H1 (cell line): Measurements from ENCODE around the gene PRICKLE3. TPM values are rescaled to one million over a fixed set of nuclear protein-coding genes. Genes with fewer than 3 reads are reported as not detected.

ENCODE experiments used
- CTCF ChIA-PET: fragments of 300-600 bp; sonication (Branson Sonifier 250); formaldehyde crosslinking; loops from one replicate; lab custom pipeline; 2021; ENCODE audit not compliant: partially characterized antibody; lab: Charles Lee
- POLR2A ChIA-PET: fragments of 300-600 bp; sonication (Branson Sonifier 250); formaldehyde crosslinking; loops from one replicate; lab custom pipeline; 2021; ENCODE audit warnings: inconsistent platforms; ENCODE audit not compliant: partially characterized antibody; lab: Charles Lee
- DNase-seq, 2 experiments: peaks; one replicate each; pipeline versions ENCODE4 v3.0.0 to v3.0.0-alpha.2; 2010 to 2022; ENCODE audit warnings: low spot score in 2 of 2, low read depth in 1 of 2, mixed read lengths in 1 of 2
- FAIRE-seq: peaks from 2 replicates; lab custom pipeline; 2011; peaks lifted over from hg19 to GRCh38; lab: Jason Lieb, UNC
- H2AFZ ChIP-seq: 2 replicates; pipeline ENCODE4 v1.8.1; 2012; ENCODE audit warnings: low read length, inconsistent platforms
- H2AK5ac ChIP-seq: 2 replicates; pipeline ENCODE4 v1.6.1; 2013; ENCODE audit warnings: low read depth, low read length
- H2BK120ac ChIP-seq: replicated peaks from 2 replicates; pipeline ENCODE3; 2013; ENCODE audit warnings: low read depth, low read length, inconsistent platforms
- H2BK12ac ChIP-seq: 2 replicates; pipeline ENCODE4 v1.6.1; 2013; ENCODE audit warnings: low read depth, low read length
- H2BK15ac ChIP-seq: 2 replicates; pipeline ENCODE4 v1.6.1; 2013; ENCODE audit warnings: low read length
- H2BK20ac ChIP-seq: 2 replicates; pipeline ENCODE4 v1.6.1; 2013; ENCODE audit warnings: low read length
- H2BK5ac ChIP-seq: 2 replicates; pipeline ENCODE4 v1.6.1; 2013; ENCODE audit warnings: low read depth, low read length
- H3K14ac ChIP-seq: 2 replicates; pipeline ENCODE4 v1.6.1; 2013; ENCODE audit warnings: inconsistent platforms; ENCODE audit not compliant: insufficient read length
- H3K18ac ChIP-seq: 2 replicates; pipeline ENCODE4 v1.6.1; 2013; ENCODE audit warnings: low read length; ENCODE audit errors: extremely low read depth
- H3K23ac ChIP-seq: 2 replicates; pipeline ENCODE4 v1.6.1; 2013; ENCODE audit warnings: inconsistent platforms; ENCODE audit not compliant: insufficient read length
- H3K23me2 ChIP-seq: 2 replicates; pipeline ENCODE4 v1.6.1; 2013; ENCODE audit warnings: low read depth, low read length
- H3K27ac ChIP-seq: 2 replicates; pipeline ENCODE4 v1.6.1; 2011; ENCODE audit warnings: low read depth, low read length, inconsistent platforms
- H3K27me3 ChIP-seq, 4 experiments: replicated peaks in 1 of 4; 1 replicate in 1 of 4; 2 replicates in 3 of 4; pipeline versions ENCODE4 v1.6.1 to v1.8.1; 2011 to 2013; ENCODE audit warnings: low read length in 3 of 4, mild to moderate bottlenecking in 3 of 4, inconsistent platforms in 2 of 4, mixed read lengths in 2 of 4, moderate library complexity in 1 of 4; ENCODE audit not compliant: control insufficient read depth in 3 of 4, insufficient read depth in 3 of 4; ENCODE audit errors: extremely low read depth in 1 of 4
- H3K36me3 ChIP-seq, 4 experiments: 2 replicates each; pipeline versions ENCODE4 v1.6.1 to v1.8.1; 2011 to 2013; ENCODE audit warnings: mild to moderate bottlenecking in 4 of 4, low read length in 3 of 4, moderate library complexity in 2 of 4, control low read depth in 1 of 4, inconsistent platforms in 1 of 4; ENCODE audit not compliant: insufficient read depth in 4 of 4, control insufficient read depth in 2 of 4
- H3K4ac ChIP-seq: replicated peaks from 2 replicates; pipeline ENCODE3; 2013; ENCODE audit warnings: low read length, low read depth, mixed read lengths, inconsistent platforms; ENCODE audit not compliant: insufficient read length
- H3K4me1 ChIP-seq, 4 experiments: replicated peaks in 1 of 4; 1 replicate in 1 of 4; 2 replicates in 3 of 4; pipeline versions ENCODE4 v1.6.1 to v1.8.1; 2011 to 2013; ENCODE audit warnings: low read length in 3 of 4, inconsistent platforms in 2 of 4, mixed read lengths in 1 of 4; ENCODE audit not compliant: insufficient read depth in 4 of 4, control insufficient read depth in 3 of 4
- H3K4me2 ChIP-seq, 2 experiments: 2 replicates each; pipeline versions ENCODE4 v1.6.1 to v1.8.1; 2011 to 2013; ENCODE audit warnings: low read depth in 2 of 2, low read length in 2 of 2, control low read depth in 1 of 2, inconsistent platforms in 1 of 2, mild to moderate bottlenecking in 1 of 2; ENCODE audit not compliant: insufficient read depth in 1 of 2
- H3K4me3 ChIP-seq, 4 experiments: fragments of 200-600, 300-600 bp in 1 of 4; sonication (generic), shearing (Covaris generic), sonication (Bioruptor Twin) in 1 of 4; 2 replicates each; pipeline versions ENCODE4 v1.5.1 to v1.8.1; 2011 to 2016; ENCODE audit warnings: low read length in 4 of 4, low read depth in 3 of 4, control low read depth in 2 of 4, inconsistent platforms in 2 of 4, mild to moderate bottlenecking in 2 of 4, mixed read lengths in 1 of 4, moderate library complexity in 1 of 4; ENCODE audit not compliant: insufficient read depth in 2 of 4; ENCODE audit errors: extremely low read depth in 1 of 4
- H3K56ac ChIP-seq: replicated peaks from 2 replicates; pipeline ENCODE3; 2013; ENCODE audit warnings: low read depth, mild to moderate bottlenecking, mixed read lengths, low read length, inconsistent platforms; ENCODE audit not compliant: insufficient read length
- H3K79me1 ChIP-seq: 2 replicates; pipeline ENCODE4 v1.6.1; 2013; ENCODE audit warnings: low read depth, low read length, control low read depth
- H3K79me2 ChIP-seq, 2 experiments: 2 replicates each; pipeline versions ENCODE4 v1.6.1 to v1.8.1; 2012 to 2013; ENCODE audit warnings: low read length in 2 of 2, mild to moderate bottlenecking in 2 of 2, inconsistent platforms in 1 of 2; ENCODE audit not compliant: insufficient read depth in 2 of 2, control insufficient read depth in 1 of 2
- H3K9ac ChIP-seq, 4 experiments: replicated peaks in 1 of 4; 1 replicate in 1 of 4; 2 replicates in 3 of 4; pipeline versions ENCODE4 v1.6.1 to v1.8.1; 2011 to 2013; ENCODE audit warnings: low read depth in 3 of 4, low read length in 3 of 4, control low read depth in 2 of 4, mild to moderate bottlenecking in 2 of 4, moderate library complexity in 2 of 4, inconsistent platforms in 1 of 4; ENCODE audit errors: extremely low read depth in 1 of 4
- H3K9me3 ChIP-seq, 2 experiments: 2 replicates each; pipeline versions ENCODE4 v1.6.1 to v1.8.1; 2012 to 2013; ENCODE audit warnings: mild to moderate bottlenecking in 2 of 2, moderate library complexity in 2 of 2, control low read depth in 1 of 2, inconsistent platforms in 1 of 2, low read depth in 1 of 2, low read length in 1 of 2, mixed read lengths in 1 of 2; ENCODE audit not compliant: insufficient read depth in 2 of 2
- H4K20me1 ChIP-seq, 2 experiments: replicated peaks in 1 of 2; 2 replicates each; pipeline versions ENCODE3 to v1.8.1; 2011 to 2013; ENCODE audit warnings: inconsistent platforms in 2 of 2, low read length in 2 of 2, mild to moderate bottlenecking in 1 of 2; ENCODE audit not compliant: insufficient read depth in 2 of 2, control insufficient read depth in 1 of 2
- H4K5ac ChIP-seq: 2 replicates; pipeline ENCODE4 v1.6.1; 2013; ENCODE audit warnings: low read length, low read depth, mixed read lengths, inconsistent platforms; ENCODE audit not compliant: insufficient read length
- H4K8ac ChIP-seq: 2 replicates; pipeline ENCODE4 v1.8.0; 2013; ENCODE audit warnings: mild to moderate bottlenecking, moderate library complexity, low read length, inconsistent platforms; ENCODE audit not compliant: insufficient read depth; ENCODE audit errors: extremely low read depth
- H4K91ac ChIP-seq: replicated peaks from 2 replicates; pipeline ENCODE3; 2013; ENCODE audit warnings: low read length, mixed read lengths, inconsistent platforms; ENCODE audit not compliant: insufficient read length
- ASH2L ChIP-seq: fragments of 200-600, 300-600 bp; sonication (generic); IDR thresholded peaks from one replicate; pipeline ENCODE4 v1.7.1; 2017; ENCODE audit warnings: low read length
- CTCF ChIP-seq, 3 experiments: IDR thresholded peaks; 1 replicate in 2 of 3; 2 replicates in 1 of 3; pipeline versions ENCODE4 v1.5.1 to v1.6.1; 2011; ENCODE audit warnings: low read length in 3 of 3, mild to moderate bottlenecking in 3 of 3, inconsistent platforms in 2 of 3, low read depth in 1 of 3, moderate library complexity in 1 of 3; ENCODE audit not compliant: insufficient read depth in 1 of 3; ENCODE audit errors: control extremely low read depth in 1 of 3
- GABPA ChIP-seq: IDR thresholded peaks from 2 replicates; pipeline ENCODE4 v1.6.1; 2011; ENCODE audit warnings: mild to moderate bottlenecking, low read length, moderate library complexity, borderline replicate concordance; ENCODE audit not compliant: insufficient read depth
- KDM1A ChIP-seq: fragments of 200-600, 300-600 bp; sonication (generic); IDR thresholded peaks from 2 replicates; pipeline ENCODE4 v1.7.1; 2016; ENCODE audit warnings: mild to moderate bottlenecking, low read length, borderline replicate concordance
- USF2 ChIP-seq: IDR thresholded peaks from 2 replicates; pipeline ENCODE4 v1.6.1; 2011; ENCODE audit warnings: low read length, improper control_type of control experiment
- WGBS, 2 experiments: shearing (Covaris generic) in 1 of 2; methylation state at CpG; one replicate each; pipeline versions ENCODE4 v1.1.6 to v1.1.7; 2013 to 2015; ENCODE audit warnings: low lambda C conversion rate in 2 of 2, mixed read lengths in 2 of 2, inconsistent platforms in 1 of 2, low coverage in 1 of 2, missing lambda C conversion rate in 1 of 2; ENCODE audit not compliant: insufficient replicate concordance in 2 of 2, insufficient coverage in 1 of 2, insufficient read length in 1 of 2; ENCODE audit errors: extremely low coverage in 1 of 2, missing lambda C conversion rate in 1 of 2; 5-methylcytosine and 5-hydroxymethylcytosine counted together
- polyA plus RNA-seq, 7 experiments: library from polyadenylated mRNA; depleted of rRNA in 3 of 7; stranded (reverse) in 5 of 7; unstranded in 2 of 7; fragments of >200 nt in 5 of 7; fragments of 200-250 nt in 2 of 7; gene quantifications; 1 replicate in 5 of 7; 2 replicates in 1 of 7; 4 replicates in 1 of 7; pipeline versions ENCODE4 v1.2.1 to v1.2.3, GENCODE V29; 2011 to 2013; ENCODE audit warnings: missing spikeins in 2 of 7, mixed read lengths in 2 of 7
- total RNA-seq: library from RNA; stranded (reverse); fragmentation: NEBNext Ultra II Directional; extraction: Animal tissue kit (Norgen Biotek cat#: 25700); gene quantifications from 2 replicates; pipeline ENCODE4 v1.2.1, GENCODE V29; 2021

Gene PRICKLE3
- total and polyA plus RNA-seq, 2 of the 8 experiments (the other 6 are each of a cell fraction or from before 2014, with no cell fraction given), result 9.1 to 10.6 TPM

GRCh38 chrX:49227726-49228125 is 41.6 kb upstream of the PRICKLE3 start:
- ChIA-PET CTCF (interaction anchor here (0.6 to 0.9 kb wide), 2 partner anchors 18 to 60 kb away, joined by 3 read pairs; no protein-coding TSS in a partner anchor), POLR2A (interaction anchor here (1.0 to 2.5 kb wide), 3 partner anchors 10 to 41 kb away, joined by 3 to 8 read pairs (median 4); no protein-coding TSS in a partner anchor)
- H2AFZ ChIP-seq, result no peak overlapping the region
- peaks cover 0 to 7% (median 3%) of the 10 kb centered on the region in 4 experiments; a peak in 2 of 7 replicates for H3K4me1 ChIP-seq
- H2BK15ac ChIP-seq, result no peak overlapping the region
- no peak overlapping the region for H3K14ac ChIP-seq
- H3K23ac ChIP-seq, result no peak overlapping the region
- WGBS, 2 experiments, result no CpG with 5 or more reads among the region's 2 CpGs
- H3K27me3 ChIP-seq, result no peaks in the 10 kb centered on the region
- H4K91ac ChIP-seq, result no peak overlapping the region
- no peak overlapping the region for H4K5ac ChIP-seq
- no peak for DNase-seq
- no peak overlapping the region for H3K18ac ChIP-seq
- no peak overlapping the region for H4K8ac ChIP-seq
- H2BK120ac ChIP-seq, result no peak overlapping the region
- no peak overlapping the region for H2BK12ac ChIP-seq
- H3K27ac ChIP-seq, result no peak overlapping the region
- no peak for FAIRE-seq
- H3K79me2 ChIP-seq, result no peaks in the 10 kb centered on the region
- H2AK5ac ChIP-seq, result peak overlapping the region; percentile 53; the same call in 1 of the 2 replicates
- no peaks in the 10 kb centered on the region for H3K36me3 ChIP-seq
- no peaks in the 10 kb centered on the region for H3K79me1 ChIP-seq
- H4K20me1 ChIP-seq, result no peaks in the 10 kb centered on the region
- H2BK5ac ChIP-seq, result no peak overlapping the region
- no peak overlapping the region for H3K4me3 ChIP-seq
- TF ChIP-seq CTCF (IDR thresholded peaks at IDR 0.05; ENCODE audit: control extremely low read depth in 1 of 3, insufficient read depth in 1 of 3, low read depth in 1 of 3, low read length in 3 of 3) (no peak), ASH2L (no peak), USF2 (no peak), GABPA (no peak), KDM1A (no peak)
- H3K4ac ChIP-seq, result no peak overlapping the region
- H3K56ac ChIP-seq, result no peak overlapping the region
- no peak overlapping the region for H3K9ac ChIP-seq
- no peak overlapping the region for H3K4me2 ChIP-seq
- H3K23me2 ChIP-seq, result peaks cover 11% of the 10 kb centered on the region; the same call in 1 of the 2 replicates
- H3K9me3 ChIP-seq, result no peaks in the 10 kb centered on the region
- H2BK20ac ChIP-seq, result no peak overlapping the region
